Tibial artery (tissue), 4 donors: ENCODE results near the gene UGT1A8.
"Not testable (repeated sequence)": the region's sequence is repeated elsewhere in the genome, so short reads cannot be mapped to it uniquely, and the experiment has no call there.

Experiments used
- DNase-seq, 2 donors: peaks; one replicate each; pipeline ENCODE4 v3.0.0-alpha.2; 2019
- H3K27ac ChIP-seq, 2 donors: fragments of 200-600 bp; sonication (generic) in 1 of 2; 1 replicate in 1 of 2; 2 replicates in 1 of 2; pipeline ENCODE4 v1.5.1; 2018 to 2019; ENCODE audit warnings: mild to moderate bottlenecking in 1 of 2
- H3K27me3 ChIP-seq, 2 donors: fragments of 200-600 bp; sonication (generic) in 1 of 2; one replicate each; pipeline versions ENCODE4 v1.5.1 to v1.6.0; 2016 to 2019
- H3K36me3 ChIP-seq, 3 donors: fragments of 200-600 bp; sonication (generic) in 2 of 3; one replicate each; pipeline ENCODE4 v1.5.1; 2016 to 2019; ENCODE audit warnings: mild to moderate bottlenecking in 2 of 3
- H3K4me1 ChIP-seq, 4 donors: fragments of 200-600 bp; sonication (generic) in 2 of 4; 1 replicate in 3 of 4; 2 replicates in 1 of 4; pipeline ENCODE4 v1.5.1; 2016 to 2019
- H3K4me3 ChIP-seq, 2 donors: fragments of 200-600 bp; sonication (generic) in 1 of 2; 1 replicate in 1 of 2; 2 replicates in 1 of 2; pipeline ENCODE4 v1.5.1; 2018 to 2019; ENCODE audit warnings: mild to moderate bottlenecking in 2 of 2
- H3K9me3 ChIP-seq, 3 donors: fragments of 200-600 bp; sonication (generic) in 1 of 3; one replicate each; pipeline ENCODE4 v1.5.1; 2016 to 2019
- CTCF ChIP-seq, 2 experiments: fragments of 200-600 bp in 1 of 2; fragments of 450-650 bp in 1 of 2; IDR thresholded peaks; one replicate each; pipeline ENCODE4 v1.5.1; 2017 to 2019; ENCODE audit warnings: antibody characterized with exemption in 2 of 2, mild to moderate bottlenecking in 1 of 2, moderate library complexity in 1 of 2
- intact Hi-C: fragments of 100-400 bp; cut with DNase I; formaldehyde crosslinking; loops from one replicate; pipeline ENCODE4 v1.15.0; 2023; ENCODE audit warnings: low total_unique reads

UGT1A8 gene

GRCh38 chr2:233627331-233628025 lies 10.0 kb downstream of the UGT1A8 start:
- DNase-seq: no peak
- Histone ChIP-seq H3K27ac (no peak overlapping the region), H3K4me3 (no peak overlapping the region), H3K9me3 (peaks cover 0 to 5% (median 4%) of the 10 kb centered on the region in 3 donors), H3K36me3 (no peaks in the 10 kb centered on the region), H3K27me3 (no peaks in the 10 kb centered on the region), H3K4me1 (no peaks in the 10 kb centered on the region)
- no peak for TF ChIP-seq CTCF (IDR thresholded peaks at IDR 0.05)
- intact Hi-C loops: no loop called here

GRCh38 chr2:233636306-233636705 lies 18.9 kb downstream of the UGT1A8 start, which contains the start of gene UGT1A10:
Gene UGT1A10, plus strand, starts transcription at chr2:233636448. Its CDS starts 75 bp downstream, at chr2:233636523.
- intact Hi-C loops, H3K27ac ChIP-seq, H3K36me3 ChIP-seq, H3K4me1 ChIP-seq, H3K27me3 ChIP-seq, H3K9me3 ChIP-seq, H3K4me3 ChIP-seq, DNase-seq: not testable (repeated sequence)

GRCh38 chr2:233638836-233639235 lies 21.4 kb downstream of the UGT1A8 start:
- H3K4me3 ChIP-seq: no peak overlapping the region
- H3K4me1 ChIP-seq: no peaks in the 10 kb centered on the region
- H3K27ac ChIP-seq: no peak overlapping the region
- intact Hi-C loops: no loop called here
- no peaks in the 10 kb centered on the region for H3K36me3 ChIP-seq
- H3K9me3 ChIP-seq: peaks cover 0 to 6% (median 0%) of the 10 kb centered on the region in 3 donors
- H3K27me3 ChIP-seq: no peaks in the 10 kb centered on the region
- TF ChIP-seq CTCF (IDR thresholded peaks at IDR 0.05): no peak
- no peak for DNase-seq

- DNase-seq: no peak
- no peak for TF ChIP-seq CTCF (IDR thresholded peaks at IDR 0.05)
- Histone ChIP-seq H3K4me3 (no peak overlapping the region), H3K4me1 (no peaks in the 10 kb centered on the region), H3K27me3 (no peaks in the 10 kb centered on the region), H3K27ac (no peak overlapping the region), H3K36me3 (no peaks in the 10 kb centered on the region), H3K9me3 (peaks cover 0 to 6% (median 0%) of the 10 kb centered on the region in 3 donors)
- intact Hi-C loops: no loop called here
Observed at GRCh38 chr2:233639860-233640259, 22.4 kb downstream of the UGT1A8 start.

- Histone ChIP-seq H3K4me1 (no peaks in the 10 kb centered on the region), H3K9me3 (peaks cover 0 to 6% (median 4%) of the 10 kb centered on the region in 3 donors), H3K36me3 (no peaks in the 10 kb centered on the region), H3K27me3 (no peaks in the 10 kb centered on the region), H3K4me3 (no peak overlapping the region), H3K27ac (no peak overlapping the region)
- no peak for TF ChIP-seq CTCF (IDR thresholded peaks at IDR 0.05)
- no peak for DNase-seq
- intact Hi-C loops: no loop called here
Observed at GRCh38 chr2:233643128-233643527, 25.7 kb downstream of the UGT1A8 start.

GRCh38 chr2:233646033-233646432 lies 28.6 kb downstream of the UGT1A8 start:
- H3K27me3 ChIP-seq, H3K36me3 ChIP-seq, H3K4me3 ChIP-seq, H3K27ac ChIP-seq, H3K4me1 ChIP-seq, DNase-seq, intact Hi-C loops, H3K9me3 ChIP-seq: not testable (repeated sequence)
